HG03354 (cell line): ENCODE measurements around the gene ANKRD9.

Source experiments
- ATAC-seq: cut with Tn5 transposase; IDR thresholded peaks from one replicate; pipeline ENCODE4 v1.9.1; 2021; ENCODE audit warnings: mild to moderate bottlenecking; ENCODE audit not compliant: unreplicated experiment, poor library complexity, severe bottlenecking

The ANKRD9 gene

DNA sequence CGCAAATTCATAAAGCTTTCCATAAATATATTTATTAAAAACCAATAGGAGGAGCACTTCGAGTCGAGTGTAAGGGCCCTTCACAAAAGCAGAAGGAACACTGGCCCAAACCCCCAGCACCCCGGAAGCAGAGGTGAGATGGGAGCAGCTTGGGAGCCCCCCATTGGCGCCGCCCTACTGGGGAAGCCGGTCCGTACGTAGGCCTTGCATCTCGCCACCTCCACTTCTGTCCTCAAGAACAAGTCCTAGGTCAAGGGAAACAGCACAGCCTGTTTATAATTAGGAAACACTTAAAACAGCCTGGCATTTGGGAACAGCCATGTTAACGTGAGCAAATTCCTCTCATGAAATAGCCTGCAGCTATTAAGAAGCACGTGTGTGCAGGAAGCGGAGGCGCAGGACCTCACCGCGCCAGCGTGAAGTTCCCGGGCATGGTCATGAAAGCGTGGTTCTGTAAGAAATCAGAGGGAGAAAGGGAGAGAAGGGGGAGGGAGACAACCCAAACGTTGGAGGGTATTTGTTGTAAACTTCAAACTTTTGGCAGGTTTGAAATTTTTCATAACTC is 7.7 kb downstream of the ANKRD9 start:
- no peak for ATAC-seq

DNA sequence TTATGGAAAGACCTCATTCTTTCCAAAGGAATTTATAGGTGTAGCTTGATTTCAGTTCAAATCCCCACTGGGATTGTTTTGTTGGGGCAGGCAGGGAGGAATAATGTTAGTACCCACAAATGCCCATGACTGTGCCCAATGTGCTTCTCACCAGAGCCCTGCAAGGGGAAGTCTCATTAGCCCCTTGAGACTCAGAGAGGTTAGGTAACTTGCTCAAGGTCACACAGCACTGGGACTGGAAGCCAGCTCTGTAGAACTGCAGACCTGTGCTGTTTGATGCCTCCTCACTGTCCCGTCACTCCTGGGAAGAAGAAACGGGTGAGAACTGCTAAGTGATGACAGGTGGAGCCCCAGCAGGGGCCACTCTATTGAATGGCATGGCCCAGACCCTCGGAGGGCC is 8.9 kb downstream of the ANKRD9 start:
- ATAC-seq, result no peak

DNA sequence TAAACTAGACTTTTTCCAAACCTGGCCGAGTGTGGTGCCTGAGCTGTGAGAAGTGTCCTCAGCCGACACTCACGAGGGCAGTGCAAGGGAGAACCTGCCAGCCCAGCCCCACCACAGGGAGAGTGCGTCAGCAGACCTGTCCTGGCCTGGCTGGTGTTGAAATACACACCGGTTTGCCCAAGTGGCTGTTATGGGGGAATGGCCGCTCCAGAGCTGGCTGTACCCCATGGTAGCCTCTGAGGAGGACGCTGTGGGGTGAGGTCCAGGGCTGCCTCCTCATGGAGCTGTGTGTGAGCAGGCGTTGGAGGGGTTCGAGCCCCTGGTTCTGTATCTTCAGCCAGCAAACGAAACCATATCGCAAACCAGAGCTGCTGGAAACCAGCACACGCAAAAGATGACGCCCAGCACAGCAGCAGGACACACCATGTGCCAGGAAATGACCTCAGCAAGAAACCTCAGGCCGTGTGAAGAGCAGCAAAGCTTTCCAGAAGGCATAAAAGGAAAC is 9.4 kb downstream of the ANKRD9 start:
- ATAC-seq, result no peak

DNA sequence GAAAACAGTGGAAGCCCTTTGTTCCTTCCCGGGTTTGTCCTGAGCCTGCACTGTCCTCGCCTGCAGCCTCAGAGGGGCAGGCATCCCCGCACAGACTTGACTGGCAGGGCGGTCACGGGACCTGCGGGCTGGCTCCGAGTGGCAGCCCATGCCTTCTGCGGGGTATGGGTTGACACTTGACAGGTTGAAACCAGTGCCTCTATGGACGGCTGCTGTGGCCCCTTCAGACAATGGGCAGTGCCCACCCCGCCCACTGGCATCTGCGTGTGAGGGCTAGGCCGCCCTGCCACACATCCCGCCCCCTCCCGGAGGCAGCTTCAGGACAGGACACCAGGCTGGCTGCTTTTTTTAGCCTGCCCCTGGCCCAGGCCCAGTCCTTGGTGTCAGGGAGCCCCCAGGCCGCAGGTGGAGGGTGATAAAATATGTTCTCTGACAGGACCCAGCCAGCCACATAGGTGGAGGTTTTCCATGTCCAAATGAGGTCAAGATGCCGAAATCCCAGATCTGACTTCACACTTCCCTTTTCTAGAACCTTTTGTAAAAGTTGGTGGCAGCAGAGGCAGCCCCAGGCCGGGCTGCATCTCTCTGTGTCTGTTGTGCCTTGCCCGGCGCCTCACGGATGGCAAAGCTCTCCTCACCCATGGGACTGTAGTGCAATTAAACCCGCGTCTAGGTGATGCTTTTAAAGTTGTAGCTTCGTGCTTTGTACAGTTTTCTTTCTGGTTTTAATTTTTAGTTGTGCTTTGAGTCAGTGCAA is 10.0 kb downstream of the ANKRD9 start:
- no peak for ATAC-seq

- ATAC-seq, result no peak
These were observed 10.8 kb downstream of the ANKRD9 start for GRCh38 chr14:102498678-102499265.

GRCh38 chr14:102497998-102498677 is 11.4 kb downstream of the ANKRD9 start:
- ATAC-seq, result no peak

DNA sequence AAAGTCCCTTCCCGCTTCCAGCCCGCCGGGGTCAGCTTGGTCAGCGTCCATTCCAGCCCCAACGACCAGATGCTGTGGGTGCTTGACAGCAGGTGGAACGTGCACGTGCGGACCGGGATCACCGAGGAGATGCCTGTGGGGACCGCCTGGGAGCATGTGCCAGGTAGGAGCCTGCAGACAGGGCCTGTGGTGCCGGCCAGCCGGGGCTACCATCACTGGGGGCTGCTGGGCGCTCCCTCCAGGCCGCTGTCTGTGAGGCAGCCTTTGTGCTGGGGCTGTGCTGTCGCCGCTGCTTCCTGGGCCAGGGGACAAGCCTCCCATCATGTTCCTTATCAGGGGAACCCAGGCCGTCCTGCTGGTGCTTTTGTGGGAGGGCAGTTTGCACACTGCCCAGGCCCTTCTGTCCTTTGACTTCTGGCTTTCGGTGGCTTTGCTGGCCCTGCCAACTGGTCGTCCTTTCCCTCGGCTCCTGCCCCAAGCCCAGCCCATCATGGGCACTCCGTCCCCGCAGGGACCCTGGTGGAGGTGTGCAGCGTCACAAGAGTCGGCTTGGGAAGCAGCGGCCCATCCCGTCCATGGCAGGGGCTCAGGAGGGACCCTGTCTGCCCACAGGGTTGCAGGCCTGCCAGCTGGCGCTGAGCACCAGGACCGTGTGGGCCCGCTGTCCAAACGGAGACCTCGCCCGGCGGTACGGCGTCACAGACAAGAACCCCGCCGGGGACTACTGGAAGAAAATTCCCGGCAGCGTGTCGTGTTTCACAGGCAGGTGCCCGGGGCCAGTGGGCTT is 12.4 kb downstream of the ANKRD9 start:
- ATAC-seq, result no peak

DNA sequence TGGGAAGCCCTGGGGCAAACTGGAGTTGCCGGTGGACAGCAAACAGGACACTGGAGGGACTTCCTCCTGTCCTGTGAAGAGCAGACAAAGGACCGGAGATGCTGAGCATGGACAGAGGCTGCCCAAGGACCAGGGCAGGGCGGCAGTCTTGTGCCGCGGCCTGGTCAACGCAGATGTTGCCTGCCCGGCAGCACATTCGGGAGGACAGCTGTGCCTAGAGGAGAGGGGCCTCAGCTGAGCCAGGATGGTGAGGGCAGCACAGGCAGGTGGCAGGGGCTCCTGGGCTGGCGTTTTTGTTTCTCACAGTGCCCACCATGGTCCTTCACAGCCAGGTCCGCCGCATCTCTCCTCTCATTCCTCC is 13.3 kb downstream of the ANKRD9 start:
- no peak for ATAC-seq

- no peak for ATAC-seq
These were observed 13.9 kb downstream of the ANKRD9 start for GRCh38 chr14:102495491-102496330.

DNA sequence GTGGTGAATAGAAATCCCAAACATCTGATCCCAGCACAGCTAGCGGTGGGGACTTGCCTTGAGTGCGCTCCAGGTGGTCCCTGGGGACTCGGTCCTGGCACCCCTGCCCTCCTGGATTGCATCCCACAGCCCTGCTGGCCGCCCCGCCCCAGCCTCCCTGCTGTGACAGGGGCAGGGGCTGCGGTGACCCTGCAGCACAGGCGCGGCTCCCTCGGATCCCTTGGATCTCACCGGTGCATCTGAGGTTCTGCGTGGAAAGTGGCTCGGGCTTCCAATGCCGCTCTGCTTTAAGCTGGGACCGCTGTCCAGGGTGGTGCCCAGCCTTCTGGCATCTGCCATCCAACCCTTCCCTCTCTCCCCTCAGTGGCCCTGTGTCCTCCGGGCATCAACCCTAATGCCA is 16.0 kb downstream of the ANKRD9 start:
- no peak for ATAC-seq

DNA sequence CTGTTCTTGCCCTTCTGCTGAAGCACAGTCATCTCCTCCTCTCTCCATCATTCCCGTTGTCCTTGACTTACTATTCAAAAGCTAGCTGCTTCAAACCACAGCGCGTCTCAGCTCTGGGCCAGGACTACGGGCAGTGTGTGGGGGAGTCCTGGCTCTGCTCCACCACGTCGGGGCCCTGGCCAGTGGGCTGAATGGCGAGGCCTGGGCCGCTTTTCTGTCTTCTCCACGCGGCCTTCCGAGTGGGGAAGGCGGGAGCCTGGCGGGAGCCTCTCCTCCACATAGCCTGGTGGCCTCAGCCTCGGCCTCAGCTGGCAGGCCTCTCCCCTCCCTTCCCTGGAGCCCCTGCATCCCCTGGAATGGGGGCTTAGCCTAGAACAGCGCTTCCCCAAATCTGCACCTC is 16.5 kb downstream of the ANKRD9 start:
- ATAC-seq, result no peak

DNA sequence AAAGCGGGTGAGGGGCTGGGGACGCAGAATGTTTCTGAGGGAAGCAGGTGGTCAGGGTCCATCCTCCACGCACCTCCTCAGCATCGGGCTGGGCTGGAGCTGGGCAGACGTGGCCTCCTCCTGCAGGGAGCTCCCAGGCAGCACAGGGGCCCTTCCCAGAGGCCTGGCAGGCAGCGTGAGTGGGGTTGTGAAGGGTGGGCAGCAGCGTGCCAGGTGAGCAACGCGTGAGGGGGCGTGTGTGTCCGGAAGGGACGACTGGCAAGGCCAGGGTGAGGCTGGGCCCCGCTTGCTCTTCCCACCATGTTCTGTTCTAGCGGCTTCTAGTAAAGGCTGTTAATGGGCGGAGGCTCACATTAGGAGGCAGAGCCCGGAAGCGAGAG is 17.1 kb downstream of the ANKRD9 start:
- no peak for ATAC-seq

GRCh38 chr14:102491786-102492530 is 17.6 kb downstream of the ANKRD9 start:
- ATAC-seq, result no peak

DNA sequence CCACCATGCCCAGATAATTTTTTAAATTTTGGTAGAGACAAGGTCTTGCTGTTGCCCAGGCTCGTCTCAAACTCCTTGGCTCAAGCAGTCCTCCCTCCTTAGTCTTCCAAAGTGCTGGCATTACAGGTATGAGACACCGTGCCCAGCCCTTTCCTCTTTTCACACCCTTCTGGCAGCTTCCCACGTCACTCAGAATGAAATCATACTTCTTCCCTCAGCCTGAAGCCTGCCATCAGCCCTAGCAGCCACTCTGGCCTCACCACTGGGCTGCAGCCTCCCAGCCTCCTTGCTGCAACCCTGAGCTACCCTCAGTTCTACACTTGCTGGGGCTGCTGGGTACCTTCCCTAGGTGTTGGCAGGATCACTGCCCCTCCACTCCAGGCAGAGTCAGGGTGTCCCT is 18.2 kb downstream of the ANKRD9 start:
- ATAC-seq, result no peak

DNA sequence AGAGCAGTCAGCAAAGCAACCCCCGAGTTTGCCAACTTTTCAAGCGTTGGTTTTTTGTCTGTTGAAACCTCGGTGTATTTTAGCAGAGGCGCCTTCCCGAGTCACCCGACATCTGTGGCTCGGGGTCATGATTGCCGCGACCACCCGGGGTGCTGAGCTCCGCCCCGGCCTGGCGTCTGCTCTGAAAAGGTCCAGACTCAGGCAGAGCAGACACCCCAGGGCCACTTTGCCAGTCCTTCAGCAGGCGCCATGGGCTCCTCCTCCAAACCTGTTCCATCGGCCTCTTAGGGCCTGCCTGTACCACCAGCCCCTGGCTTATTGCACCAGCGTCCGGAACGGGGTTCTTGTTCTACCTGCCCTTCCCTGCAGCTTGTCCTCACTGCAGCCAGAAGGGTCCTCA is 19.1 kb downstream of the ANKRD9 start:
- ATAC-seq, result no peak

GRCh38 chr14:102487204-102487577 is 22.4 kb downstream of the ANKRD9 start:
- no peak for ATAC-seq

GRCh38 chr14:102486513-102487203 is 22.9 kb downstream of the ANKRD9 start:
- no peak for ATAC-seq
